ENCODE results near the gene MLEC. TPM values are rescaled to one million over a fixed set of nuclear protein-coding genes. Genes with fewer than 3 reads are reported as not detected.
A peak's percentile ranks its signal among the peaks of the same experiment; 100 is the strongest.

The MLEC gene
- total and polyA plus RNA-seq, 7 experiments from 2014 or later: 24.5 to 132 (median 41.6) TPM

GRCh38 chr12:120659151-120659525, 27.8 kb upstream of the MLEC start:
- Histone ChIP-seq H3K4me3 (ENCODE audit: low read length) (no peak overlapping the region), H3K4me1 (ENCODE audit: control insufficient read depth in 2 of 2, insufficient read depth in 2 of 2, low read length in 2 of 2) (no peaks in the 10 kb centered on the region), H3K9me3 (ENCODE audit: control insufficient read depth in 2 of 3, low read length in 3 of 3) (no peaks in the 10 kb centered on the region), H3K36me3 (ENCODE audit: control insufficient read depth in 2 of 3, insufficient read depth in 3 of 3, low read length in 3 of 3) (no peaks in the 10 kb centered on the region), H3K27me3 (ENCODE audit: control insufficient read depth in 2 of 2, insufficient read depth in 2 of 2, low read length in 2 of 2) (no peaks in the 10 kb centered on the region), H3K27ac (ENCODE audit: low read depth, low read length) (no peak overlapping the region)
- no peaks in the 10 kb centered on the region for H3K9me3 Mint-ChIP-seq
- ATAC-seq (no peak), DNase-seq (no peak)
- intact Hi-C loops (cut with micrococcal nuclease): no loop called here
- ChIA-PET CTCF (interaction anchor here (1.2 to 1.6 kb wide), 2 partner anchors 10 to 76 kb away, joined by 3 to 5 read pairs; no protein-coding TSS in a partner anchor), POLR2A (no interaction called here)
- no peaks in the 10 kb centered on the region for H3K4me1 Mint-ChIP-seq
- H3K27ac Mint-ChIP-seq: no peak overlapping the region
- H3K27me3 Mint-ChIP-seq: peaks cover 0 to 6% (median 0%) of the 10 kb centered on the region in 5 donors
- no peak overlapping the region for H3K4me3 Mint-ChIP-seq
- H3K36me3 Mint-ChIP-seq: no peaks in the 10 kb centered on the region

DNA sequence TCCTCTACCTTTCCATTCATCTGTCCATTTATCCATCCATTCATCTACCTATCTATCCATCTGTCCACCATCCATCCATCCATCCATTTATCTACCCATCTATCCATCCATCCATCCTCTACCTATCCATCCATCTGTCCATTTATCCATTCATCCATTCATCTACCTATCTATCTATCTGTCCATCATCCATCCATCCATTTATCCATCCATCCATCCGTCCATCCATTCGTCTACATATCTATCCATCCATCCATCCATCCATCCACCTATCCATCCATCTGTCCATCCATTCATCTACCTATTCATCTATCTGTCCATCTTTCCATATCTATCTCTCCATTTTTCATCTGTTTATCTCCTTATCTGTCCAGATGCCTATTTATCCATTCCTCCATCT, 25.5 kb upstream of the MLEC start:
- Histone ChIP-seq H3K36me3 (ENCODE audit: control insufficient read depth in 2 of 3, insufficient read depth in 3 of 3, low read length in 3 of 3) (no peaks in the 10 kb centered on the region), H3K4me3 (ENCODE audit: low read length) (no peak overlapping the region), H3K9me3 (ENCODE audit: control insufficient read depth in 2 of 3, low read length in 3 of 3) (no peaks in the 10 kb centered on the region), H3K27me3 (ENCODE audit: control insufficient read depth in 2 of 2, insufficient read depth in 2 of 2, low read length in 2 of 2) (no peaks in the 10 kb centered on the region), H3K4me1 (ENCODE audit: control insufficient read depth in 2 of 2, insufficient read depth in 2 of 2, low read length in 2 of 2) (no peaks in the 10 kb centered on the region), H3K27ac (ENCODE audit: low read depth, low read length) (no peak overlapping the region)
- no peaks in the 10 kb centered on the region for H3K36me3 Mint-ChIP-seq
- intact Hi-C loops (cut with micrococcal nuclease): no loop called here
- no peaks in the 10 kb centered on the region for H3K9me3 Mint-ChIP-seq
- DNase-seq (no peak), ATAC-seq (no peak)
- no peaks in the 10 kb centered on the region for H3K4me1 Mint-ChIP-seq
- CTCF ChIA-PET: no interaction called here
- no peak overlapping the region for H3K4me3 Mint-ChIP-seq
- H3K27ac Mint-ChIP-seq: no peak overlapping the region
- POLR2A ChIA-PET: no interaction called here
- no peaks in the 10 kb centered on the region for H3K27me3 Mint-ChIP-seq

DNA sequence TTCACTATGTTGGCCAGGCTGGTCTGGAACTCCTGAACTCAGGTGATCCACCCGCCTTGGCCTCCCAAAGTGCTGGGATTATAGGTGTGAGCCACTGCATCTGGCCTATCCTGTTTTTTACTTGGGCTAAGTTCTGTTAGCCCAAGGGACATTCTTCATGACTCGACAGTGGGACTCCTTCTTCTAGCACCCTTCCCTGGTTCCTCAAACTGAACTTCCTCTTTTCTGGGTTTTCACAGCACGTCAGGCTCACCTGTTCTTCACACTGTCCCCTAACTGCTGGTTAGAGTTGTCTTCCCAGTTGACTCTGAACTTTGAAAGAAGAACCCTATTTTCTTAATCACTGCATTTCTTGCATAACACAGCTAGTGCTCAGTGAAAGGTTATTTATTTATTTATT, 24.1 kb upstream of the MLEC start:
- H3K27me3 ChIP-seq (ENCODE audit: control insufficient read depth in 2 of 2, insufficient read depth in 2 of 2, low read length in 2 of 2): no peaks in the 10 kb centered on the region
- Mint-ChIP-seq H3K4me1 (no peaks in the 10 kb centered on the region), H3K27me3 (no peaks in the 10 kb centered on the region), H3K36me3 (no peaks in the 10 kb centered on the region), H3K4me3 (no peak overlapping the region), H3K9me3 (no peaks in the 10 kb centered on the region), H3K27ac (no peak overlapping the region)
- no peaks in the 10 kb centered on the region for H3K36me3 ChIP-seq (ENCODE audit: control insufficient read depth in 2 of 3, insufficient read depth in 3 of 3, low read length in 3 of 3)
- DNase-seq (no peak), ATAC-seq (peak; percentile 26)
- H3K4me3 ChIP-seq (ENCODE audit: low read length): no peak overlapping the region
- no peaks in the 10 kb centered on the region for H3K4me1 ChIP-seq (ENCODE audit: control insufficient read depth in 2 of 2, insufficient read depth in 2 of 2, low read length in 2 of 2)
- no peak overlapping the region for H3K27ac ChIP-seq (ENCODE audit: low read depth, low read length)
- no peaks in the 10 kb centered on the region for H3K9me3 ChIP-seq (ENCODE audit: control insufficient read depth in 2 of 3, low read length in 3 of 3)
- ChIA-PET CTCF (interaction anchor here (0.6 kb wide), 1 partner anchor 15 kb away, joined by 3 read pairs; no protein-coding TSS in a partner anchor), POLR2A (no interaction called here)
- intact Hi-C loops (cut with micrococcal nuclease): no loop called here

- Histone ChIP-seq H3K27ac (ENCODE audit: low read depth, low read length) (no peak overlapping the region), H3K4me3 (ENCODE audit: low read length) (no peak overlapping the region), H3K36me3 (ENCODE audit: control insufficient read depth in 2 of 3, insufficient read depth in 3 of 3, low read length in 3 of 3) (no peaks in the 10 kb centered on the region), H3K27me3 (ENCODE audit: control insufficient read depth in 2 of 2, insufficient read depth in 2 of 2, low read length in 2 of 2) (no peaks in the 10 kb centered on the region), H3K4me1 (ENCODE audit: control insufficient read depth in 2 of 2, insufficient read depth in 2 of 2, low read length in 2 of 2) (no peaks in the 10 kb centered on the region), H3K9me3 (ENCODE audit: control insufficient read depth in 2 of 3, low read length in 3 of 3) (no peaks in the 10 kb centered on the region)
- Mint-ChIP-seq H3K4me3 (no peak overlapping the region), H3K27me3 (no peaks in the 10 kb centered on the region), H3K4me1 (no peaks in the 10 kb centered on the region), H3K9me3 (no peaks in the 10 kb centered on the region), H3K27ac (no peak overlapping the region), H3K36me3 (no peaks in the 10 kb centered on the region)
- ChIA-PET POLR2A (no interaction called here), CTCF (no interaction called here)
- ATAC-seq (no peak), DNase-seq (no peak)
- intact Hi-C loops (cut with micrococcal nuclease): no loop called here
Measured at GRCh38 chr12:120663741-120664140, 23.2 kb upstream of the MLEC start.

DNA sequence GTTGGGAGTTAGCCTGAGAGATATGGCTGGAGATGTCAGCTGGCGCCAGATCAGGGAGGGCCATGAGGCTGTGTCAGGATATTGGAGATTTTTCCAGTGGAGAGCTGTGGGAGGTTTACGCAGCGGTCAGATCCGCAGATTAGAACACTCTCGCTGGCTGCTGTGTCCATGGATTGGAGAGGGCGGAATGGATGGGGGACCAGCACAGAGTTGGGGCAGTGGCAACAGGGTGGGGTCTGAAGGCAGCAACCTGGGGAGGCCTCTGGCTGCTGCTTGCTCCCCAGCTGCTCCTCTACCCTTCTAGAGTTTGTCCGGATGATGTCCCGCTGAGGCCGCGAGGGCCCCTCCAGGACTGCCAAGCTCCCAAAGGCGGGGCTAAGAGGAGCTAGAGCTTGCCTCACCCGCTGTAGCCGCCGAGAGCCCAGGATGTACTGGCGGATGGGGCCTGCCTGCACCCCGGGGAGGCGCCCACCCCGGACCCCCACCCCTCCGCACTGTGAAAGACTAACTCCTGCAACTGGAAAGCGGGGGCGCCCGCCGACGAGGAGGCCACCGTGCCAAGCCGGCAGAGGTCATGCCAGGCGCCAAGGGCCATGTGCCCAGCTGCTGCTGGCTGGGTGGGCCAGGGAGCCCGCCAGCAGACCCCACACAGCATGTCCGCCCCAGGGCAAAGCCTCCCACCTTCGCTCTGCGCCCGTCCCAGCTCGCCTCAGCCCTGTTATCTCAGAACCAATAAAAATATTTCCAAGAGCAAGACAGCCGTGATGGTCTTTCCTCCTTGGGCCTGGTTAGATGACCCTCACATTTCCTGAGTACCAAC, 20.2 kb upstream of the MLEC start:
- H3K4me3 ChIP-seq (ENCODE audit: low read length): no peak overlapping the region
- no peak overlapping the region for H3K27ac ChIP-seq (ENCODE audit: low read depth, low read length)
- no peak overlapping the region for H3K4me3 Mint-ChIP-seq
- intact Hi-C loops (cut with micrococcal nuclease): no loop called here
- no peaks in the 10 kb centered on the region for H3K27me3 Mint-ChIP-seq
- H3K36me3 ChIP-seq (ENCODE audit: control insufficient read depth in 2 of 3, insufficient read depth in 3 of 3, low read length in 3 of 3): no peaks in the 10 kb centered on the region
- H3K4me1 Mint-ChIP-seq: no peaks in the 10 kb centered on the region
- ATAC-seq (no peak), DNase-seq (no peak)
- H3K9me3 Mint-ChIP-seq: peaks cover 0 to 1% (median 0%) of the 10 kb centered on the region in 11 donors
- H3K9me3 ChIP-seq (ENCODE audit: control insufficient read depth in 2 of 3, low read length in 3 of 3): no peaks in the 10 kb centered on the region
- H3K27me3 ChIP-seq (ENCODE audit: control insufficient read depth in 2 of 2, insufficient read depth in 2 of 2, low read length in 2 of 2): no peaks in the 10 kb centered on the region
- H3K27ac Mint-ChIP-seq: peak overlapping the region in 1 of 9 donors; percentile 29
- CTCF ChIA-PET: interaction anchor here (0.7 kb wide), 1 partner anchor 18 kb away, joined by 3 read pairs; no protein-coding TSS in a partner anchor
- no peaks in the 10 kb centered on the region for H3K4me1 ChIP-seq (ENCODE audit: control insufficient read depth in 2 of 2, insufficient read depth in 2 of 2, low read length in 2 of 2)
- POLR2A ChIA-PET: no interaction called here
- H3K36me3 Mint-ChIP-seq: no peaks in the 10 kb centered on the region

DNA sequence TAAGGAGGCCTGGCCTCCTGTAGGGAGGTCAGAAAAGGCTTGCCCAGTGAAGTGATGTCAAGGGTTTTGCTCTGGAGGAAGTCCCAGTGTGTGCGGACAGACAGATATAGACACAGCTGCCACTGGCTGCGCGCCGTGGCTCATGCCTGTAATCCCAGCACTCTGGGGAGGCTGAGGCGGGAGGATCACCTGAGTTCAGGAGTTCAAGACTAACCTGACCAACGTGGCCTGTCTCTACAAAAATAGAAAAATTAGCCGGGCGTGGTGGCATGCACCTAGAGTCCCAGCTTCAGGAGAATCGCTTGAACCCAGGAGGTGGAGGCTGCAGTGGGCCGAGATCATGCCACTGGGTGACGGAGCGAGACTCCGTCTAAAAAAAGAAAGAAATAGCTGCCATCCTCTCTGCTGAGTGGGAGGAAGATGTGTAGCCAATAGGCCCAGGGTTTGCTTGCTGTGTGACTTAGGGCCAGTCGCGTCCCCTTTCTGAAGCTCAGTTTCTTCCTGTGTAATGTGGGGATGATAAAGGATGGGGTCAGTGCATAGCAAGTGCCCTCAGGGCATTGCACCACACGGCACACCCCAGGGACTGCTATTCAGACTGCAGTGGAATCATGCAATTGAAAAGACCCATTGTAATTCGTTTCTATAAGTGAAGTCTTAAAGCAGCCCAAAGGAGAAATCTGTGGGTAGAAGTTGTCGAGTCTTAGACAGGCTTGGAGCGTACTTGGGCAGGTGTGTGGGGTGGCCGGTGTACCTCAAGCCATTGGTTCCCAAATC, 18.7 kb upstream of the MLEC start:
- Histone ChIP-seq H3K9me3 (ENCODE audit: control insufficient read depth in 2 of 3, low read length in 3 of 3) (no peaks in the 10 kb centered on the region), H3K4me3 (ENCODE audit: low read length) (no peak overlapping the region), H3K4me1 (ENCODE audit: control insufficient read depth in 2 of 2, insufficient read depth in 2 of 2, low read length in 2 of 2) (no peaks in the 10 kb centered on the region), H3K36me3 (ENCODE audit: control insufficient read depth in 2 of 3, insufficient read depth in 3 of 3, low read length in 3 of 3) (no peaks in the 10 kb centered on the region), H3K27me3 (ENCODE audit: control insufficient read depth in 2 of 2, insufficient read depth in 2 of 2, low read length in 2 of 2) (no peaks in the 10 kb centered on the region), H3K27ac (ENCODE audit: low read depth, low read length) (no peak overlapping the region)
- Mint-ChIP-seq H3K27me3 (no peaks in the 10 kb centered on the region), H3K4me1 (peaks cover 0 to 1% (median 0%) of the 10 kb centered on the region in 7 donors), H3K9me3 (peaks cover 0 to 1% (median 0%) of the 10 kb centered on the region in 11 donors), H3K36me3 (no peaks in the 10 kb centered on the region), H3K27ac (no peak overlapping the region), H3K4me3 (no peak overlapping the region)
- ChIA-PET POLR2A (no interaction called here), CTCF (no interaction called here)
- DNase-seq: no peak
- intact Hi-C loops (cut with micrococcal nuclease): no loop called here
- no peak for ATAC-seq

All from naive thymus-derived CD4-positive, alpha-beta T cell (primary cell).